GM12878 (cell line): ENCODE measurements around the gene TMEM238L.

Source experiments
- BCL11A ChIP-seq: IDR thresholded peaks from 2 replicates; pipeline ENCODE4 v1.6.1; 2011; ENCODE audit warnings: low read depth, low read length
- CHD1 ChIP-seq: IDR thresholded peaks from 2 replicates; pipeline ENCODE4 v1.6.1; 2012; ENCODE audit warnings: low read depth, low read length, improper control_type of control experiment
- CREB1 ChIP-seq: IDR thresholded peaks from 2 replicates; pipeline ENCODE4 v1.6.1; 2012; ENCODE audit warnings: low read depth, mild to moderate bottlenecking, inconsistent platforms
- CTCF ChIP-seq, 3 experiments: IDR thresholded peaks in 2 of 3; conservative IDR thresholded peaks in 1 of 3; 2 replicates each; pipeline ENCODE4 v1.5.1; 2011; ENCODE audit warnings: low read depth in 3 of 3, low read length in 3 of 3, mild to moderate bottlenecking in 3 of 3, control low read depth in 2 of 3, moderate library complexity in 2 of 3, inconsistent platforms in 1 of 3, mixed read lengths in 1 of 3; ENCODE audit not compliant: control insufficient read depth in 2 of 3, insufficient read depth in 1 of 3; ENCODE audit errors: extremely low read depth in 1 of 3
- MAX ChIP-seq: IDR thresholded peaks from 2 replicates; pipeline ENCODE4 v1.6.1; 2012; ENCODE audit warnings: low read depth, low read length, improper control_type of control experiment
- NKRF ChIP-seq: fragments of 450-650 bp; conservative IDR thresholded peaks from 2 replicates; pipeline ENCODE4 v1.6.1; 2017; ENCODE audit warnings: mild to moderate bottlenecking, moderate library complexity
- SREBF2 ChIP-seq: IDR thresholded peaks from 2 replicates; pipeline ENCODE4 v1.6.1; 2012; ENCODE audit warnings: mild to moderate bottlenecking, low read length
- YY1 ChIP-seq: IDR thresholded peaks from 2 replicates; pipeline ENCODE4 v1.6.1; 2011; ENCODE audit warnings: low read depth, mild to moderate bottlenecking, low read length

GRCh38 chr17:10754109-10754508 lies 49.8 kb downstream of the TMEM238L start:
- no peak for TF ChIP-seq SREBF2
- TF ChIP-seq MAX: no peak
- peak; percentile 25 to 43 (median 39); a peak in 4 of 6 replicates for TF ChIP-seq CTCF (IDR thresholded peaks at IDR 0.05 in 2 of 3, conservative IDR thresholded peaks at IDR 0.05 in 1 of 3; ENCODE audit: control insufficient read depth in 2 of 3, extremely low read depth in 1 of 3, insufficient read depth in 1 of 3, low read depth in 3 of 3, low read length in 3 of 3)
- no peak for TF ChIP-seq CHD1
- no peak for TF ChIP-seq CREB1
- TF ChIP-seq YY1: no peak
- TF ChIP-seq NKRF: no peak
- no peak for TF ChIP-seq BCL11A
